PC-3 (cell line): ENCODE data around the gene SPG7. TPM values are rescaled to one million over a fixed set of nuclear protein-coding genes. Genes with fewer than 3 reads are reported as not detected.

Experiments used
- ATAC-seq: fragments of 200-7000 bp; cut with Tn5 transposase; 2 replicates; pipeline ENCODE4 v1.9.1; 2020; ENCODE audit warnings: mild to moderate bottlenecking, moderate library complexity
- BruUV-seq: library from RNA; stranded (reverse); fragments of 400-500 nt; replicated peaks from 2 replicates; lab custom pipeline; 2021; lab: Mats Ljungman, UMichigan
- CTCF ChIA-PET: fragments of 300-600 bp; sonication (Branson Sonifier 250); formaldehyde crosslinking; loops from one replicate; lab custom pipeline; 2022; ENCODE audit warnings: antibody characterized with exemption; lab: Charles Lee
- POLR2A ChIA-PET: fragments of 300-600 bp; sonication (Branson Sonifier 250); formaldehyde crosslinking; loops from one replicate; lab custom pipeline; 2022; ENCODE audit warnings: antibody characterized with exemption; ENCODE audit not compliant: unreplicated experiment; lab: Charles Lee
- DNase-seq: peaks from one replicate; pipeline ENCODE4 v3.0.0-alpha.2; 2015
- H2AFZ ChIP-seq: fragments of 300-600 bp; sonication (generic); 2 replicates; pipeline ENCODE4 v1.6.0; 2016; ENCODE audit warnings: antibody characterized with exemption, low read length
- H3F3A ChIP-seq: fragments of 300-600 bp; sonication (generic); one replicate; pipeline ENCODE4 v1.6.0; 2017; ENCODE audit warnings: antibody characterized with exemption, low read length, control low read depth, mild to moderate bottlenecking; ENCODE audit not compliant: unreplicated experiment
- H3K27ac ChIP-seq: fragments of 300-600 bp; sonication (generic); 2 replicates; pipeline ENCODE4 v1.5.1; 2016; ENCODE audit warnings: mild to moderate bottlenecking, low read length
- H3K27me3 ChIP-seq: fragments of 300-600 bp; sonication (generic); 2 replicates; pipeline ENCODE4 v1.6.1; 2016; ENCODE audit warnings: low read length, mixed read lengths
- H3K36me3 ChIP-seq: fragments of 300-600 bp; sonication (generic); 2 replicates; pipeline ENCODE4 v1.6.1; 2016; ENCODE audit warnings: low read depth, mixed run types, low read length, mixed read lengths
- H3K4me1 ChIP-seq: fragments of 300-600 bp; sonication (generic); 2 replicates; pipeline ENCODE4 v1.5.1; 2016; ENCODE audit warnings: low read length; ENCODE audit not compliant: insufficient read depth
- H3K4me2 ChIP-seq: fragments of 300-600 bp; sonication (generic); 2 replicates; pipeline ENCODE4 v1.6.0; 2016; ENCODE audit warnings: low read length
- H3K4me3 ChIP-seq: fragments of 300-600 bp; sonication (generic); 2 replicates; pipeline ENCODE4 v1.5.1; 2016; ENCODE audit warnings: mild to moderate bottlenecking, low read length, mixed read lengths
- H3K79me2 ChIP-seq: fragments of 300-600 bp; sonication (generic); 2 replicates; pipeline ENCODE4 v1.6.1; 2017; ENCODE audit warnings: low read length, mixed read lengths
- H3K9ac ChIP-seq: fragments of 300-600 bp; sonication (generic); 2 replicates; pipeline ENCODE4 v1.6.0; 2016; ENCODE audit warnings: mild to moderate bottlenecking, low read length
- H3K9me2 ChIP-seq: fragments of 300-600 bp; sonication (generic); replicated peaks from 2 replicates; pipeline ENCODE4 v1.6.1; 2016; ENCODE audit warnings: mixed run types, low read length, mixed read lengths
- H3K9me3 ChIP-seq: fragments of 300-600 bp; sonication (generic); 2 replicates; pipeline ENCODE4 v1.6.1; 2016; ENCODE audit warnings: low read length, mixed read lengths
- H4K20me1 ChIP-seq: fragments of 300-600 bp; sonication (generic); 2 replicates; pipeline ENCODE4 v1.6.1; 2016; ENCODE audit warnings: low read length, mixed read lengths
- EZH2 ChIP-seq: fragments of 300-600 bp; sonication (generic); IDR thresholded peaks from one replicate; pipeline ENCODE4 v1.6.1; 2017; ENCODE audit warnings: antibody characterized with exemption, mild to moderate bottlenecking, low read length; ENCODE audit not compliant: unreplicated experiment
- EZH2phosphoT487 ChIP-seq: fragments of 300-600 bp; sonication (generic); IDR thresholded peaks from 2 replicates; pipeline ENCODE4 v1.6.1; 2018; ENCODE audit warnings: mild to moderate bottlenecking, antibody characterized with exemption, low read length, borderline replicate concordance
- intact Hi-C: fragments of 100-400 bp; cut with micrococcal nuclease; formaldehyde crosslinking; loops from 2 replicates; pipeline ENCODE4 v1.9.0; 2023
- total RNA-seq: library from RNA; depleted of rRNA; stranded (reverse); fragments of >200 nt; gene quantifications from 2 replicates; pipeline ENCODE4 v1.2.3, GENCODE V29; 2014
- TF ChIP-seq, protein P1 (sequence below): fragments of 300-600 bp; sonication (generic); conservative IDR thresholded peaks from 2 replicates; pipeline ENCODE4 v1.5.1; 2017; ENCODE audit warnings: antibody characterized with exemption, low read depth, mild to moderate bottlenecking, low read length

Gene SPG7
- total RNA-seq, 1 experiment from 2014 or later = 106 TPM

DNA sequence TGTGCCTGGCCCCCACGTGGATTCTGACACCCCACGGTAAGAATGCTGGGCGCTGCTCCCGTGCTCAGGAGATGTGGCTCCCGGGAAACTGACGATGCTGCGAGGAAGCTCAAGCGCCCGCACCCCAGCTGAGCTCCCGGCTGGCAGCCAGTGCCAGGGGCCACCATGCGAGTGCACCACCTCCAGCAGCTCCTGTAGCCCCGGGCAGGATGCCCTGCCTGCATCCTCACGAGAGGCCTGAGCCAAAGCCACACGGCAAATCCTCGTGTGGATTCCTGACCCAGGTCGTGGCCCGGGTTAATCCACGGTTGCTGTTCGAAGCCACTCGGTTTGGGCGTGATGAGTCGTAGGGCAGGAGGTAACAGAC lies 93.7 kb downstream of the SPG7 start:
- Histone ChIP-seq H3K4me1 (peaks cover 10% of the 10 kb centered on the region), H3K79me2 (no peaks in the 10 kb centered on the region), H3K9ac (no peak overlapping the region), H3K36me3 (no peaks in the 10 kb centered on the region), H2AFZ (peak overlapping the region; percentile 74), H4K20me1 (no peaks in the 10 kb centered on the region), H3K4me2 (peak overlapping the region; percentile 80), H3K4me3 (peak overlapping the region; percentile 50), H3K9me3 (no peaks in the 10 kb centered on the region), H3K27ac (no peak overlapping the region), H3K27me3 (no peaks in the 10 kb centered on the region), H3F3A (no peaks in the 10 kb centered on the region), H3K9me2 (no peaks in the 10 kb centered on the region)
- CTCF ChIA-PET = no interaction called here
- TF ChIP-seq EZH2 (no peak), EZH2phosphoT487 (no peak)
- TF ChIP-seq, protein P1, sequence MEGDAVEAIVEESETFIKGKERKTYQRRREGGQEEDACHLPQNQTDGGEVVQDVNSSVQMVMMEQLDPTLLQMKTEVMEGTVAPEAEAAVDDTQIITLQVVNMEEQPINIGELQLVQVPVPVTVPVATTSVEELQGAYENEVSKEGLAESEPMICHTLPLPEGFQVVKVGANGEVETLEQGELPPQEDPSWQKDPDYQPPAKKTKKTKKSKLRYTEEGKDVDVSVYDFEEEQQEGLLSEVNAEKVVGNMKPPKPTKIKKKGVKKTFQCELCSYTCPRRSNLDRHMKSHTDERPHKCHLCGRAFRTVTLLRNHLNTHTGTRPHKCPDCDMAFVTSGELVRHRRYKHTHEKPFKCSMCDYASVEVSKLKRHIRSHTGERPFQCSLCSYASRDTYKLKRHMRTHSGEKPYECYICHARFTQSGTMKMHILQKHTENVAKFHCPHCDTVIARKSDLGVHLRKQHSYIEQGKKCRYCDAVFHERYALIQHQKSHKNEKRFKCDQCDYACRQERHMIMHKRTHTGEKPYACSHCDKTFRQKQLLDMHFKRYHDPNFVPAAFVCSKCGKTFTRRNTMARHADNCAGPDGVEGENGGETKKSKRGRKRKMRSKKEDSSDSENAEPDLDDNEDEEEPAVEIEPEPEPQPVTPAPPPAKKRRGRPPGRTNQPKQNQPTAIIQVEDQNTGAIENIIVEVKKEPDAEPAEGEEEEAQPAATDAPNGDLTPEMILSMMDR = no peak
- no TSS peak for BruUV-seq
- DNase-seq (no peak), ATAC-seq (no peak)
- intact Hi-C loops = no loop called here
- POLR2A ChIA-PET = no interaction called here

DNA sequence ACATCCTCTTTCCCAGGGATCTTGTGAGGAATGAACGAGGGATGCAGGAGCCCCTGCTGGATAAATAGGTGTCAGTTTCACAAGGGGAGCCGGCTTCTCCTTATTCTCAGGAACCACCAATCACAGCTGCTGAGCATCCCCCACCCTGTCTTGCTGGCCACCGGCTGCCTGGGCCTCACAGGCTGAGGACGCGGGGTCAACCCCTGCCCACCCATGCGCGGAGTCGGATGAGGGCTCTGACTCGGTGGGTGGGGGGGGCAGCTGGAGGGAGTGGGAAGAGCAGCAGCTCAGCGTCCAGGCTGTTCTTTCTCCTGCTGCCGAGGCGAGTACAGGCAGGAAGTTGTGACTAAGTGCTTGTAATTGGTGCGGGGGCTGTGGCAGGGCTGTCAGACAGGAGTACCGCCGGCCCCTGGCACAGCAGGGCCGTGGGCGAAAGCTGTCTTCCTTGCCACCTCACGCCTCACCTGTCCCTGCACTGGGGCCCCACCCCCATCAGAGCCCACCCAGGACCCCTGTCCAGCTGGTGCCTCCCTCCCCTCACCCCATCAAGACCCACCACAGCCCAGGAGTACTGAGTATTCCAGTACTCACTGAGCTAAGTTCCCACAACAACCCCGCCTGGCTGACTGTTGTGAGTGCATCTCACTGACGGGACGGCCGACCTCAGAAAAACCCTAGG lies 94.2 kb downstream of the SPG7 start:
- peak overlapping the region; percentile 50 for H3K4me3 ChIP-seq
- H3K9me3 ChIP-seq = no peaks in the 10 kb centered on the region
- intact Hi-C loops = no loop called here
- no peaks in the 10 kb centered on the region for H3K36me3 ChIP-seq
- CTCF ChIA-PET = interaction anchor here (0.6 kb wide), 1 partner anchor 45 kb away, joined by 5 read pairs; no protein-coding TSS in a partner anchor
- no peak for TF ChIP-seq EZH2
- TF ChIP-seq EZH2phosphoT487 = no peak
- TF ChIP-seq, protein P1 = no peak
- ATAC-seq (peak; percentile 94), DNase-seq (peak; percentile 66)
- peak overlapping the region; percentile 80 for H3K4me2 ChIP-seq
- H3K4me1 ChIP-seq = peaks cover 10% of the 10 kb centered on the region
- no peaks in the 10 kb centered on the region for H3K27me3 ChIP-seq
- no peaks in the 10 kb centered on the region for H3K9me2 ChIP-seq
- no peaks in the 10 kb centered on the region for H3K79me2 ChIP-seq
- H3K27ac ChIP-seq = no peak overlapping the region
- BruUV-seq = no TSS peak
- no peaks in the 10 kb centered on the region for H4K20me1 ChIP-seq
- H2AFZ ChIP-seq = peak overlapping the region; percentile 74
- POLR2A ChIA-PET = no interaction called here
- no peaks in the 10 kb centered on the region for H3F3A ChIP-seq
- no peak overlapping the region for H3K9ac ChIP-seq

DNA sequence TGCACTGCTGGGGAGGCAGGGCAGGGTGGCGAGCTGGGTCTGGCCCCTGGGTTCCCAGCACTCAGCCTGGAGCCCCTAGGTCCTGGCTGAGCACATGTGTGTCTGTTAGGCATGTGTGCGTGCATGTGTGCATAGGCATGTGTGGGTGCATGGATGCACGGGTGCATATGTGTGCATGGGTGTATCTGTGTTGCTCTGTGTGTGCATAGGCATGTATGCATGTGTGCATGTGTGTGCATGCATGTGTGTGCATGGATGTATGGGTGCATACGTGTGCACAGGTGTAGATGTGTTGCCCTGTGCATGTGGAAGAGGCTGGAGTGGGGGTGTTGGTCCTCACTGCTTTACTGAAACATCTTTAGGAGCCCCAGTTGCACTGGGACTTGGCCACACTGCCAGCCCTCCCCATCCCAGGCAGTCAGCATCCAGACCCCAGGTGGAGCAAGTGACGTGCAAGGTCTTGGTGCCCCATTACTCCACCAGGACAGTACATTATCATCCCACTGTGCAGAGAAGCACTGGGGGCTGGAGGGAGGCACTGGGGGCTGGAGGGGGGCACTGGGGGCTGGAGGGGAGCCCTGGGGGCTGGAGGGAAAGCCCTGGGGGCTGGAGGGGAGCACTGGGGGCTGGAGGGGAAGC lies 94.9 kb downstream of the SPG7 start:
- Histone ChIP-seq H3K9ac (no peak overlapping the region), H3K4me1 (peaks cover 10% of the 10 kb centered on the region), H3K36me3 (no peaks in the 10 kb centered on the region), H3K9me3 (no peaks in the 10 kb centered on the region), H3K4me3 (peak overlapping the region; percentile 50), H4K20me1 (no peaks in the 10 kb centered on the region), H3K27ac (no peak overlapping the region), H3K9me2 (no peaks in the 10 kb centered on the region), H3K27me3 (no peaks in the 10 kb centered on the region), H3K4me2 (peak overlapping the region; percentile 80), H2AFZ (peak overlapping the region; percentile 74; the same call in 1 of the 2 replicates), H3F3A (no peaks in the 10 kb centered on the region), H3K79me2 (no peaks in the 10 kb centered on the region)
- CTCF ChIA-PET = interaction anchor here (0.6 kb wide), 1 partner anchor 44 kb away, joined by 5 read pairs; no protein-coding TSS in a partner anchor
- ATAC-seq = no peak; the same call in 1 of the 2 replicates
- no TSS peak for BruUV-seq
- intact Hi-C loops = no loop called here
- POLR2A ChIA-PET = no interaction called here
- TF ChIP-seq EZH2phosphoT487 = no peak
- TF ChIP-seq, protein P1 = no peak
- no peak for TF ChIP-seq EZH2
- no peak for DNase-seq
